ENCODE results near the gene SLC49A4.

The SLC49A4 gene

GRCh38 chr3:122766430-122766829 is 28.4 kb upstream of the SLC49A4 start:
- Histone ChIP-seq H3K4me1 (ENCODE audit: control insufficient read depth in 1 of 2, insufficient read depth in 2 of 2, low read length in 2 of 2) (peaks cover 4 to 7% of the 10 kb centered on the region in 2 experiments), H4K12ac (ENCODE audit: low read depth, low read length) (no peak overlapping the region), H3K4me3 (ENCODE audit: low read depth, low read length) (no peak overlapping the region), H3K14ac (ENCODE audit: low read length) (no peak overlapping the region), H3K23ac (ENCODE audit: low read length) (no peak overlapping the region), H2BK120ac (ENCODE audit: insufficient read depth, low read length, poor library complexity) (no peak overlapping the region), H4K91ac (ENCODE audit: low read depth, low read length) (no peak overlapping the region), H3K9me3 (ENCODE audit: insufficient read depth, low read depth, low read length) (no peaks in the 10 kb centered on the region), H3K18ac (ENCODE audit: low read length) (no peak overlapping the region), H3K4ac (ENCODE audit: low read depth, low read length) (no peak overlapping the region), H2BK12ac (ENCODE audit: low read length) (no peak overlapping the region), H3K4me2 (ENCODE audit: low read length) (no peak overlapping the region), H3K9ac (ENCODE audit: low read length) (no peak overlapping the region), H3K27ac (ENCODE audit: low read depth, low read length) (no peak overlapping the region), H3K36me3 (ENCODE audit: control insufficient read depth in 1 of 2, insufficient read depth in 2 of 2, low read length in 2 of 2) (no peaks in the 10 kb centered on the region), H2AFZ (ENCODE audit: insufficient read depth, low read length, poor library complexity) (no peak overlapping the region), H3K79me2 (ENCODE audit: control insufficient read depth, insufficient read depth, low read length, poor library complexity) (no peaks in the 10 kb centered on the region), H3K79me1 (ENCODE audit: low read length) (peaks cover 3% of the 10 kb centered on the region), H4K8ac (ENCODE audit: low read depth, low read length) (no peak overlapping the region), H3K27me3 (ENCODE audit: insufficient read depth, low read length) (no peaks in the 10 kb centered on the region), H2BK5ac (ENCODE audit: low read depth, low read length, poor library complexity) (no peak overlapping the region), H2AK5ac (ENCODE audit: low read length) (no peak overlapping the region)
- no CpG with 5 or more reads among the region's 3 CpGs for whole genome bisulfite sequencing (ENCODE audit: extremely low coverage, insufficient coverage, insufficient read length)
- DNase-seq: no peak

GRCh38 chr3:122767540-122768372 is 27.1 kb upstream of the SLC49A4 start:
- no CpG with 5 or more reads among the region's 3 CpGs for WGBS (ENCODE audit: extremely low coverage, insufficient coverage, insufficient read length)
- Histone ChIP-seq H2AFZ (ENCODE audit: insufficient read depth, low read length, poor library complexity) (no peak overlapping the region), H2BK120ac (ENCODE audit: insufficient read depth, low read length, poor library complexity) (peak overlapping the region; percentile 53), H4K8ac (ENCODE audit: low read depth, low read length) (peak overlapping the region; percentile 77), H3K27ac (ENCODE audit: low read depth, low read length) (peak overlapping the region; percentile 11), H3K4ac (ENCODE audit: low read depth, low read length) (no peak overlapping the region), H3K23ac (ENCODE audit: low read length) (no peak overlapping the region), H3K79me2 (ENCODE audit: control insufficient read depth, insufficient read depth, low read length, poor library complexity) (no peaks in the 10 kb centered on the region), H2AK5ac (ENCODE audit: low read length) (peak overlapping the region; percentile 86), H3K79me1 (ENCODE audit: low read length) (peaks cover 2% of the 10 kb centered on the region), H3K9ac (ENCODE audit: low read length) (no peak overlapping the region), H4K91ac (ENCODE audit: low read depth, low read length) (no peak overlapping the region), H3K18ac (ENCODE audit: low read length) (peak overlapping the region; percentile 73), H2BK5ac (ENCODE audit: low read depth, low read length, poor library complexity) (peak overlapping the region; percentile 69), H3K14ac (ENCODE audit: low read length) (peak overlapping the region; percentile 62), H2BK12ac (ENCODE audit: low read length) (peak overlapping the region; percentile 93), H3K27me3 (ENCODE audit: insufficient read depth, low read length) (no peaks in the 10 kb centered on the region), H4K12ac (ENCODE audit: low read depth, low read length) (peak overlapping the region; percentile 50), H3K4me3 (ENCODE audit: low read depth, low read length) (no peak overlapping the region), H3K9me3 (ENCODE audit: insufficient read depth, low read depth, low read length) (no peaks in the 10 kb centered on the region), H3K4me2 (ENCODE audit: low read length) (no peak overlapping the region), H3K4me1 (ENCODE audit: control insufficient read depth in 1 of 2, insufficient read depth in 2 of 2, low read length in 2 of 2) (peaks cover 4 to 7% of the 10 kb centered on the region in 2 experiments), H3K36me3 (ENCODE audit: control insufficient read depth in 1 of 2, insufficient read depth in 2 of 2, low read length in 2 of 2) (no peaks in the 10 kb centered on the region)
- peak; percentile 89 to 91 for DNase-seq

GRCh38 chr3:122770521-122771202 is 24.2 kb upstream of the SLC49A4 start:
- H2AK5ac ChIP-seq (ENCODE audit: low read length): no peak overlapping the region
- no peak overlapping the region for H4K8ac ChIP-seq (ENCODE audit: low read depth, low read length)
- no peak overlapping the region for H4K12ac ChIP-seq (ENCODE audit: low read depth, low read length)
- H3K23ac ChIP-seq (ENCODE audit: low read length): no peak overlapping the region
- no peak overlapping the region for H2BK5ac ChIP-seq (ENCODE audit: low read depth, low read length, poor library complexity)
- no peak overlapping the region for H3K9ac ChIP-seq (ENCODE audit: low read length)
- H4K91ac ChIP-seq (ENCODE audit: low read depth, low read length): no peak overlapping the region
- no peaks in the 10 kb centered on the region for H3K27me3 ChIP-seq (ENCODE audit: insufficient read depth, low read length)
- no peaks in the 10 kb centered on the region for H3K36me3 ChIP-seq (ENCODE audit: control insufficient read depth in 1 of 2, insufficient read depth in 2 of 2, low read length in 2 of 2)
- H3K79me1 ChIP-seq (ENCODE audit: low read length): peaks cover 2% of the 10 kb centered on the region
- H3K4me1 ChIP-seq (ENCODE audit: control insufficient read depth in 1 of 2, insufficient read depth in 2 of 2, low read length in 2 of 2): peaks cover 4 to 7% of the 10 kb centered on the region in 2 experiments
- no peak overlapping the region for H3K18ac ChIP-seq (ENCODE audit: low read length)
- H2AFZ ChIP-seq (ENCODE audit: insufficient read depth, low read length, poor library complexity): no peak overlapping the region
- H3K9me3 ChIP-seq (ENCODE audit: insufficient read depth, low read depth, low read length): no peaks in the 10 kb centered on the region
- DNase-seq: no peak
- H2BK12ac ChIP-seq (ENCODE audit: low read length): no peak overlapping the region
- H3K14ac ChIP-seq (ENCODE audit: low read length): no peak overlapping the region
- H2BK120ac ChIP-seq (ENCODE audit: insufficient read depth, low read length, poor library complexity): no peak overlapping the region
- WGBS (ENCODE audit: extremely low coverage, insufficient coverage, insufficient read length): no CpG with 5 or more reads among the region's 5 CpGs
- H3K4me3 ChIP-seq (ENCODE audit: low read depth, low read length): no peak overlapping the region
- H3K4ac ChIP-seq (ENCODE audit: low read depth, low read length): no peak overlapping the region
- H3K79me2 ChIP-seq (ENCODE audit: control insufficient read depth, insufficient read depth, low read length, poor library complexity): no peaks in the 10 kb centered on the region
- H3K4me2 ChIP-seq (ENCODE audit: low read length): no peak overlapping the region
- no peak overlapping the region for H3K27ac ChIP-seq (ENCODE audit: low read depth, low read length)

GRCh38 chr3:122772827-122773226 is 22.0 kb upstream of the SLC49A4 start:
- H4K8ac ChIP-seq (ENCODE audit: low read depth, low read length): no peak overlapping the region
- no CpG with 5 or more reads among the region's 1 CpG for WGBS (ENCODE audit: extremely low coverage, insufficient coverage, insufficient read length)
- H2AFZ ChIP-seq (ENCODE audit: insufficient read depth, low read length, poor library complexity): no peak overlapping the region
- H3K79me1 ChIP-seq (ENCODE audit: low read length): peaks cover under 1% of the 10 kb centered on the region
- no peaks in the 10 kb centered on the region for H3K9me3 ChIP-seq (ENCODE audit: insufficient read depth, low read depth, low read length)
- no peak overlapping the region for H3K4ac ChIP-seq (ENCODE audit: low read depth, low read length)
- H2BK5ac ChIP-seq (ENCODE audit: low read depth, low read length, poor library complexity): no peak overlapping the region
- H3K14ac ChIP-seq (ENCODE audit: low read length): no peak overlapping the region
- H3K4me1 ChIP-seq (ENCODE audit: control insufficient read depth in 1 of 2, insufficient read depth in 2 of 2, low read length in 2 of 2): peaks cover 2 to 5% of the 10 kb centered on the region in 2 experiments
- no peak overlapping the region for H3K23ac ChIP-seq (ENCODE audit: low read length)
- H3K4me3 ChIP-seq (ENCODE audit: low read depth, low read length): no peak overlapping the region
- no peak overlapping the region for H3K4me2 ChIP-seq (ENCODE audit: low read length)
- H2AK5ac ChIP-seq (ENCODE audit: low read length): no peak overlapping the region
- H3K36me3 ChIP-seq (ENCODE audit: control insufficient read depth in 1 of 2, insufficient read depth in 2 of 2, low read length in 2 of 2): no peaks in the 10 kb centered on the region
- no peak overlapping the region for H2BK12ac ChIP-seq (ENCODE audit: low read length)
- H4K91ac ChIP-seq (ENCODE audit: low read depth, low read length): no peak overlapping the region
- H3K18ac ChIP-seq (ENCODE audit: low read length): no peak overlapping the region
- H3K9ac ChIP-seq (ENCODE audit: low read length): no peak overlapping the region
- H2BK120ac ChIP-seq (ENCODE audit: insufficient read depth, low read length, poor library complexity): no peak overlapping the region
- no peaks in the 10 kb centered on the region for H3K27me3 ChIP-seq (ENCODE audit: insufficient read depth, low read length)
- no peak overlapping the region for H4K12ac ChIP-seq (ENCODE audit: low read depth, low read length)
- peak; percentile 77 to 84 for DNase-seq
- H3K79me2 ChIP-seq (ENCODE audit: control insufficient read depth, insufficient read depth, low read length, poor library complexity): no peaks in the 10 kb centered on the region
- H3K27ac ChIP-seq (ENCODE audit: low read depth, low read length): no peak overlapping the region

All from trophoblast cell (in vitro differentiated cells and primary cell).